SK-N-MC (cell line): Measurements from ENCODE around the gene EPB41L4B.

Experiments used
- EZH2 ChIP-seq: fragments of 200-600 bp; sonication (generic); IDR thresholded peaks from one replicate; pipeline ENCODE4 v1.6.1; 2017; ENCODE audit warnings: antibody characterized with exemption
- FOXP2 ChIP-seq: optimal IDR thresholded peaks from 2 replicates; pipeline ENCODE3; 2011; ENCODE audit warnings: mild to moderate bottlenecking, moderate library complexity; ENCODE audit not compliant: insufficient read depth; ENCODE audit errors: extremely low read length, control extremely low read depth
- POLR2AphosphoS5 ChIP-seq: IDR thresholded peaks from 2 replicates; pipeline ENCODE4 v1.6.1; 2012; ENCODE audit warnings: mild to moderate bottlenecking, low read depth, low read length, borderline replicate concordance

- no peak for TF ChIP-seq POLR2AphosphoS5
- no peak for TF ChIP-seq EZH2
- TF ChIP-seq FOXP2, result no peak
Measured at GRCh38 chr9:109132567-109133021, 188.3 kb downstream of the EPB41L4B start.
